GM18519 (cell line): ENCODE data around the gene PGPEP1.

ENCODE experiments used
- ATAC-seq: cut with Tn5 transposase; IDR thresholded peaks from one replicate; pipeline ENCODE4 v1.9.1; 2021; ENCODE audit warnings: mild to moderate bottlenecking, moderate library complexity; ENCODE audit not compliant: unreplicated experiment, low FRiP score

The PGPEP1 gene

DNA sequence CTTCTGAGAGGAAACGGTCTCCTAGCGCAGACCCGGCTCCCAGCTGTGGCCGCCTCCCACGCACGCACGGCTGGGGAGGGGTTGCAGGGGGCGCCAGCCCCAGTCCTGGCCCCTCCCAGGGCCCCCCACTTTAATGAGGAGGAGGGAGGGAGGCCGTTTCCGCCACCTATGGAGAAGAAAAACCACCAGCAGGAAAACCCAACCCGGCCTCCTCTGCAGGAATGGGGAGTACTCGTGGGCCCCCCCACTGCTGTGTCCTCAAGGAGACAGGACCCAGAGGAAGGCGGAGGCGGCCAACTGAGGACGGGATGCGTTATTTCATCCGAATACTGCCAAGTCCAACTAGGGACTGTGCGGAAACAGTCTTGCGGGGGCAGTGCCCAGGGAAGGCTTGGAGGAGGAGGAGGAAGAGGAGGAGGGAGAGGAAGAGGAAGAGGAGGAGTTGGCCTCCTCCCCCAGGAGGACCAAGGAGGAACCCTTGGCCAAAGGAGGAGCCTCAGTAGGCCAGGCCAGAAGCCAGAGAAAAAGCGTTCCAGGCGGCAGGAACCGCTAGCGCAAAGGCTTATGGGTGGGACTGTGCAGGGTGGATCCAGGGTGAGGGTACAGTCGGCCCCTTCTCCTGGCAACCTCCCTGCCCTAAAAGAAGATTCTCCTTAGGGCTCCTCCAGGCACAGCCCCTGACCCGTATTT, 74.9 kb downstream of the PGPEP1 start:
- no peak for ATAC-seq

DNA sequence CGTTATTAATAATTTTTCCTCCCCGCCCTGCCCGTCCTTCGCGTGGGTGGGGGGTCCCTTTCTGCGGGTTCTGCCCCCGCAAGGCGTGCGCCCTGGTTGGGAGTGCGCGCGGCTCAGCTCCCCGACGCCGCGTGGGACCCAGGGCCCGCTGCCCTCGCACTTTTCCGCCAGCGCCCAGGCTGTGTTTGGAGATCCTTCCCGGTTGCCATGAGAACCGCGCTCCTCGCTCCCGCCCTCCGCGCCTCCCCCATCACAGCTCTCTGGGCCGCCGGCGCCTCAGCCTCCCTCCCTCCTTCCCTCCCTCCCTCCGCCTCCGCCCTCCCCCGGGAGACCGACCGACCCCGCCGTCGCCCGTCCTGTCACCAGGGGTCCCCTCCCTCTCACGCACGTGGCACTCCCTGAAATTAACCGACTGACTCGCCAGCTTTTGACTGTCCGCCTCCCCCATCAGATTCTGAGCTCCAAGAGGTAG, 76.4 kb downstream of the PGPEP1 start:
- ATAC-seq: no peak

DNA sequence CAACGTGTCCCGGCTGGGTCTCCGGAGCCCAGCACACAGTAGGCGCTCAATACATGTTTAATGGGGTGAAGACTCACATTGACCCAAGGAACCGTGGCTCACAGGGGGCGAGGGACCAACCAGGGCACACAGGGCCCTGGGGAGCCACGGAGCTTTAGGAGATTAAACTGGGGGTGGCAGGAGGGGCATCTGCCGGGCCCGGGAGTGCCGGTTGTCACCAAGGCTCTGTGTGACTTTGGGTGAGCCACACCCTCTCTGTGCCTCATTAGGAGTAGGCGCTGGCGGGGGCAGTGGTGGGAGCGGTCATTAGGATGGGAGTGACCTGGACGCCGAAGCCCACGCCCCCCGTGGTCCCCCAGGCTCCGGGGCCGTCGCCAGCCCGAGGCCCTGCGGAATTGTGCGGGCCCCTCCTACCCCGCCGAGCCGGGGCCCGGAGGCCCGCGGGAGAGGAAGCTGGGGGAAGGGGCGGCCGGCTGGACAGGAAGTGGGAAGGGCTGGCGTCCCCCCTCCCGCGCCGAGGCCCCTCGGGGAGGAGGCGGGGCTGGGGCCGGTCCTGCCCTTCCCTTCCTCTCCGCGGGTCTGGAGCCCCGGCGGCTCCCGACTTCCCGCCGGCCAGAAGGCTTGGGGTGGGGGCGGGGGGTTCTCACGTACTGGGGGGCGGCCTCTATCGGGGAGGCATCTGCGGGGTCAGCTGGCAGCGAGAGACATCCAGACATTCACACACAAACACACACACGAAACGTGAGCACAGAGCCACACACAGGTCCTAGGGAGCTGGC, 77.0 kb downstream of the PGPEP1 start:
- no peak for ATAC-seq

DNA sequence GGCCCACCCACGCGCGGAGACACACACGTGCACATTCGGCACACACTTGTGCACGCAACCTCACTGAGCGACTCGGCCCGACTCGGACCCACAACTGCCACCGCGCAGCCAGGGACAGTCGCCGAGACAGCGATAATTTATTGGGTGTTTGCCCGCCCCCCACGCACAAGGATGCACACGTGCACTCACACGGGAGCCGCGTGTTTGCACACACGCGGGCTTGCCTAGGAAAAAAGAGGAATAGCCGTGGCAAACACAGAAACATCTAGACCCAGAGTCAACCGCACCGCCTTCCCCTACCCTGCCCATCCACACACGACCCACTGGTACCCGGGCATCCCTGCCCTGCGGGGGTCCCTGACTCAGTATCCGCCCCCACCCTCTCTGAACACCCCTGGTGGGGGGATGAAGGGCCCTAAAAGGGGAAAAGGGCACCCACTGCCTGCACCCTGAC, 77.7 kb downstream of the PGPEP1 start:
- ATAC-seq: no peak

DNA sequence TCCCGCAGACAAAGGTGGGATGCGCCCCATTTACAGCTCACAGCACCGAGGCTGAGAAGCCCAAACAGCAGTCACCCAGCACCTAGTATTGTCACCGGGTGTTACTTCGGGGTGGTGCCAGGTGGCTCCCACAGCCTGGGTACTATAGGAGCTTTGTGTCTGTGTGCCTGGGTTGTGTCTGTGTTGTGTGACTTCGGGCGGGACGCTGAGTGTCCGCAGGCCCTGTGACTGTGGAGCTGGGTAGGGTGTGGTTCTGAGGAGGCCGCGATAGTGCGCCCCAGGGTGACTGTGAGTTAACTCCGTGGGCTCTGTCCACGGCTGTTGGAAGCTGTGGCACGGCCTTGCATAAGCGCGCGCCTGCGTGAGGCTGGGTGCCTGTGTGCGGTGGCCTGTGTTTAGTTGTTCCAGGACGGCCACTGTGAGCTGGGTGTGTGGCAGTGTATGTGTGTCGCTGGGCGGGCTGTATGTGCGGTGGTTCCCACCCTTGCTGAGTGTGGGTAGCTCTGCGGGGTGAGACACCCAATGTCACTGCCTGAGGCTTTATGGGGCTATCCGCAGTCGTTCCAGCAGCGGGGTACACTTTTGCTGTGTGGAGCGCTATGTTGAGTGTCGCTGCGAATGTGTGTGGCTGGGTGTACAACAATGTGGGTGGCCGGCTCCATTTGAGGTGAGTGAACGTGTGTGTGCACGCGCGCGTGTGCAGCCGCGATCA, 78.2 kb downstream of the PGPEP1 start:
- ATAC-seq: no peak

DNA sequence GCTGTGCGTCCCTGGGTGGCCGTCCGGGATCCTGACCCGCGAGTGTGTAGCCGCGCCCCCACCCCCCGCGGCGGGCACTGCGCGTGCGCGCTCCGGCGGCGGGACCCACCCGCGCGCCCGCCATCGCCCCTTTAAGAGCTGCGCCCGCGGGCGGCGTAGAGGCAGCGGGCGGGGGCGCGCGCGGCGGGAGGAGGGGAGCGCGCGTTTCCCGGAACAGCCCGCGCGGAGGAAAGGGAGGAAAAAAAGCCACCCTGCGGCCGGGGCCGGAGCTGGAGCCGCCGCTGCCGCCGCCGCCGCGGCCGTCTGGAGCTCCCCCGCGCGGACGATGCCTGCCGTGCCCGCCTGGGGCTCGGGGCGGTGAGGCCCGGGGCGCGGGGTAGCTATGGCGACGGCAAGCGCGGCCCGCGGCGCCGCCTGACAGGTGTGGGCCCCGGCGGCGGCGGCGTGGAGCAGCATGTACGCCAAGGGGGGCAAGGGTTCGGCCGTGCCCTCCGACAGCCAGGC, 78.8 kb downstream of the PGPEP1 start, which contains the start of gene SSBP4:
Gene SSBP4 (plus strand): TSS at position 204 of the 504 bp plus-strand sequence. CDS start 251 bp downstream, at position 455.
- ATAC-seq: no peak
